HG02610 (cell line): Measurements from ENCODE around the gene SNX5.

Experiments
- ATAC-seq: cut with Tn5 transposase; IDR thresholded peaks from one replicate; pipeline ENCODE4 v1.9.1; 2021; ENCODE audit warnings: mild to moderate bottlenecking, moderate library complexity; ENCODE audit not compliant: unreplicated experiment

SNX5 gene

GRCh38 chr20:17993546-17993945 lies 25.0 kb upstream of the SNX5 start:
- ATAC-seq, result no peak

- no peak for ATAC-seq
These were observed 24.4 kb upstream of the SNX5 start for GRCh38 chr20:17992847-17993513.

GRCh38 chr20:17992224-17992637 lies 23.6 kb upstream of the SNX5 start:
- ATAC-seq, result peak; percentile 67

GRCh38 chr20:17990278-17990972 lies 21.8 kb upstream of the SNX5 start:
- ATAC-seq, result no peak

GRCh38 chr20:17987988-17988387 lies 19.4 kb upstream of the SNX5 start:
- ATAC-seq, result no peak

- no peak for ATAC-seq
These were observed 16.9 kb upstream of the SNX5 start for GRCh38 chr20:17985388-17986018.

GRCh38 chr20:17976305-17976704 lies 7.7 kb upstream of the SNX5 start:
- ATAC-seq, result no peak

GRCh38 chr20:17972121-17972520 lies 3.5 kb upstream of the SNX5 start:
- no peak for ATAC-seq

GRCh38 chr20:17971300-17972013 lies 2.9 kb upstream of the SNX5 start:
- no peak for ATAC-seq

- no peak for ATAC-seq
These were observed 1.4 kb upstream of the SNX5 start for GRCh38 chr20:17969884-17970409.

- peak; percentile 4 for ATAC-seq
These were observed 787 bp upstream of the SNX5 start for GRCh38 chr20:17969278-17969883.

GRCh38 chr20:17967521-17968365 lies 851 bp downstream of the SNX5 start:
- ATAC-seq, result peak; percentile 5

GRCh38 chr20:17966432-17967310 lies 1.9 kb downstream of the SNX5 start:
- no peak for ATAC-seq

GRCh38 chr20:17965042-17965697 lies 3.4 kb downstream of the SNX5 start:
- no peak for ATAC-seq

GRCh38 chr20:17964632-17965031 lies 4.0 kb downstream of the SNX5 start:
- ATAC-seq, result no peak

GRCh38 chr20:17964073-17964472 lies 4.5 kb downstream of the SNX5 start:
- ATAC-seq, result no peak

- no peak for ATAC-seq
These were observed 5.3 kb downstream of the SNX5 start for GRCh38 chr20:17963114-17963897.

- ATAC-seq, result no peak
These were observed 7.0 kb downstream of the SNX5 start for GRCh38 chr20:17961587-17961940.
